Effector CD8-positive, alpha-beta T cell (primary cell): Measurements from ENCODE around the gene ZC3H12A.
A peak's percentile ranks its signal among the peaks of the same experiment; 100 is the strongest.

ENCODE experiments used
- DNase-seq: peaks from one replicate; lab custom pipeline; 2025; lab: John Stamatoyannopoulos, UW
- total RNA-seq, 4 experiments: gene quantifications; one replicate each; lab custom pipeline; 2026; lab: John Stamatoyannopoulos, UW

The ZC3H12A gene
- 102 to 204 (median 152) reads per million in 4 experiments for total RNA-seq

DNA sequence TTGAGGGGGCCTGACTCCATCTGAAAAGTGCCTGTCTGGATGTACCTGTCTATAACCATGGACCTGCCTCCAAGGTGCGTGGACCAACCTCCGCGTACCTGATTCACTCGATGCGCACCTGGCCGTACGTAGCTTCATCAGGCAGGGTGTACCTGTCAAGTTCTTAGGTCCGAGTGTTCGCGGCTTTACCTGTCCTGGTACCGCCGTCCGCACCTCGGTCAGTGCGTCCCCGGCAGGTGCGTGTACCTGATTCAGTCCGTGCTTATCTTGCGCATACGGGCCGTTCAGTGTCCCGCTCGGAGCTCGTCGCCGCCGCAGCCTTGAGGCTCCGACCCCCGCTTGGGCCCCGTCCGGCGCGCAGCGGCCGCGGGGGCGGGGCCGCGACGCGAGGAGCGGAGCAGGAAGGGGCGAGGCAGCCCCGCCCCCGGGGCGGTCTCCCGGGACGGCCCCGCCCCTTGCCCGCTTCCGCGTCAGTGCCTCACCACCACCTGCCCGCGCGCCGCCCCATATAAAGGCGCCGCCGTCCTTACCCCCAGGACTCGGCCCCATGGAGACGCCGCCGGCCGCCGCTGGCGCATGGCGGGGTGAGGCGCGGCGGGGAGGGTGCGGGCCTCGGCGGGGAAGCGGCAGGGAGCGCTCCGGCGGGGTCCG, at the start of gene ZC3H12A:
Gene ZC3H12A (plus strand): TSS at position 535 of the 651 bp plus-strand sequence. CDS start 917 bp downstream, outside the sequence.
- peak; percentile 89 for DNase-seq

- DNase-seq: no peak
Observed at GRCh38 chr1:37425221-37425620, 49.2 kb upstream of the ZC3H12A start.

DNA sequence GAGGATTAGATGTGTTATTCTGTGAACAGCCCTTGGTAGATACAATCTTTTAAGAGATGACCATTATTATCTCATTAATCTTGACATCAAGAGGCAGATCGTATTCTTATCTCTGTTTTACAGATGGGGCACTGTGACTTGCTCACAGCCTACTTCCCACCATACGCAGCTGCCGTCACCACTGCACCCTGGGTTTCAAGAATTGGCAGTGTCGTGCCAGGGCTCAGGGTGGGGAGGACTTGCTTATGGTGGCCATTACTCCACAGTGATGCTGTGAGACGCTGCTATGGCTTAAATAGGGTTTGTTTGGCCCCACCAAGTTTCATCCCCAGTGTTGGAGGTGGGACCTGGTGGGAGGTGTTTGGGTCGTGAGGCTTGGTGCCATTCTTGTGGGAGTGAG, 45.4 kb upstream of the ZC3H12A start:
- no peak for DNase-seq

DNA sequence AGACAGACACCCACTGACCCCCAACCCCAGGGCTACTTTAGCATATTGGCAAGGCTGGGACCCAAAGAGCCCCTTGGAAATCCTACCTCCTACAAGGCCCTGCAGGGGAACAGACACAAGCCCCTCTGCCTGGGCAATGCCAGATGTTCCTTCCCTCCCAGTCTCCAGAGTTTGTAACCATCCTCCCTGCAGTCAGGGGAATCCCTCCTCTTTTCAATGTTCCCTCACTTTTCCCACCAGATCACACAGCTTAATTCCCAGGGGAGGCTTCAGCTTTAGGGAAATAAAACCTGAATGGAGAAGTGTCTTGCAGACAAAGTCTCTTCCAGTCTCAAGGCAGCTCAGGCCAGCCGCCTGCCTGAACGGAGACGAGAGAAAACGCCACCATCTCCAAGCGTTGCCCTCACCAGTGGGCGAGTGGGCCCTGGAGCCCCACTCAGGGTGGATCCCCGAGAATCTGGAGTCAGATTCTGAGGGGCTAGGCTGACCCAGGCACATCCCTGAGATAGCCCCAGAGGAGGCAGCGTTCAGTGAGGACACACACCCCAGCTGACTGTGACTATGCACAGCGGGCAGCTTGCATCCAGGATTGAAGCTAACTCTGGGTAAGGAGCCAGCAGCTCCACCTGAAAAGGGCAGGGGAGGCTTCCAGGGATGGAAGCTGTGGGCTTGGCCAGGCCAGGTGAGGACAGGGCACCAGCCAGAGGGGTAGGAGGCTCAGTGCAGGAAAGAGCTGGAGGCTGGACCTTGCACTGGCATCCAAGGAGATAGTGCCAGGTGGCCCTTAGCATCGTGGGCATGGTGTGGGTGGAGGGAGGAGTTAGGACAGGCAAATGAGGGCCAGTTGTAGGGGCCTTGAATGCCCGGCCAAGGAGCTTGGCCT, 44.0 kb upstream of the ZC3H12A start:
- DNase-seq: no peak

DNA sequence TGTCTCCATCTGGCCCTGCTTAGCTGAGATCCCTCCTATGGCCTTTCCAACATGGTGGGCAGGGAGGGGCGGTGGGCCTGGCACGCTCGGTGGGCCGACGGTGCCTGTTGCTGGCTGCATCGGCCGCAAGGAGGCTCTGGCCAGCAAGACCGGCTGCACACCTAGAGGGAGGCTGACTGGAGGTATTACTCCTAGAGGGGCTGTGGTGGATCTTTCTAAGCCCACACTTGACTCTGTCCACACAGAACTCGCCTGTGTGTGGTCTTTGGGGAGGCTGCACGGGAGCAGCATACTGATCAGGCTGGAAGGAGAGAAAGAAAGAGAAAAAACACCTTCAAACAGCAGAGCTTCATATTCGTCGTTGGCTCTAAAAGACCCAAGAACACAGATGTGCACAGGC, 41.7 kb upstream of the ZC3H12A start:
- DNase-seq: no peak

DNA sequence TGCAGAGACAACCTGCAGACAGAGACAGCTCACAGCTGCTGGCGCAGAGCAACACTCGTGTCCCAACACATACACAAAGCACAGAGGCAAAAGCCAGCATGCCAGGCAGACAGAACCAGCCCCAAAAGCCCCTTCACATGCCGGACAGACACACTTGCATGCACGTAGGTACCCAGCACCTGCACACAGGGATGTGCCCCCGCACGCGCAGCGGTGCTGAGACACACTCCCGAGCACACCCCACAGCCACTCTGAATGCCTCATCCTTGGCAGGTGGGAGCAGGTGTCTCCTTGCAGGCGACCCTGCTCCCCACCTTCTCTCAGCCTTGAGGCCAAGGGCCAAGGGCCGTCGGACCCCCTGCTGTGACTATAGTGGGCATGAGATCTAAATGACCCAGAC, 41.2 kb upstream of the ZC3H12A start:
- no peak for DNase-seq

GRCh38 chr1:37434292-37435225, 39.8 kb upstream of the ZC3H12A start:
- DNase-seq: peak; percentile 49

DNA sequence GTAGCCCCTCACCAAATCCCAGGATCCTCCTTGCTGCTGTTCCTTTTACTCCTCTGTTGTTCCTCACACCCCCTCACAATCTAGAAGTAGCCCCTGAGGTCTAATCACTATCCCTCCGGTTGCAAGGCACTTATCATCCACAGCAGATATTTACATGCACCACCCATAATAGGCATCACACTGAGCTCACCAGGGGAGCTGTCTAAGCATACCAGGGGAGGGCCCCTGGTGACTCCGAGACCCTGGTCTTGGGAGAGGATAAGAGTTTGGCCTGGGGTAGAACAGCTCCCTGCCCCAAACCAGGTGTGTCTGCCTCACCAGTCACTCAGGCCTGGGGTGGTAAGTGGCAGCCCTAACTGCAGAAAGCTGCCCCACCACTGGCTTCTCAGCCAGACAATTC, 37.3 kb upstream of the ZC3H12A start:
- DNase-seq: no peak

DNA sequence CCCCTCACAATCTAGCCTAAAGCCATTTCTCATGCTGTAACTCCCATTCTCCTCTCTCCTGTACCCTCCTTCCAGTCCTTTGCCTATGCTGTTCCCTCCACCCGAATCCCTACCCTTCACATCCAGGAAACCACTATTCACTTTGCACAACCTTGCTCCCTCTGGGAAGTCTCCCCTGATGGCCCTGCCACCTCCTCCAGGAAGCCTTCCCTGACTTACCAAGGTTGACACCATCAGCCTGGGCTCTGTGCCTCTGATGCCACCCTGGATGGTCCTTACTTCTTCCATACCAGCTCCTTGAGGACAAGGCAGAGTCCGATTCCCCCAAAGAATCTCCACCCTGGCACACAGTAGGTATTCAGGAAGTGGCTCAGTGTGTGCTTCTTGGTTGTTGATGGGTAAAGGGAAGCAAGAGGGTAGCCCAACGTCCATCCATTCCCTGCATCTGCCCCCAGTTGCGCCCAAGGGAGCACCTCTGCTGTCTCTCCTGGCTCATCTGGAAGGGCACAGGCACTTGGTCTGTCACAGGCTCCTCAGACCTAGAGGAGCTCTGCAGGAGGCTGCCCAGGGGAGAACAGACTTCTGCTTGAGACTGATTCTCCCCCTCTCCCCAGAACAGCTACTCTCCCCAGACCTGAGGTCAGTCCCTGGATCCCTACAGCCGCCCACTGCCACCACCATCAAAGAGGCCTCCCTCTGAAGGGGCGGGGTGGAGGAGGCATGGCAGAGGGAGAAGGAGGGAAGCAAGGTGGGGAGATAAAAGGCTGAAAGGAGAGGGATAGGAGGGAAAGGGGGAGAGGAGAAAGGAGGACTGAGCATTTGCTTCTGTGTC, 36.1 kb upstream of the ZC3H12A start:
- DNase-seq: no peak

GRCh38 chr1:37438869-37439343, 35.5 kb upstream of the ZC3H12A start:
- DNase-seq: no peak

DNA sequence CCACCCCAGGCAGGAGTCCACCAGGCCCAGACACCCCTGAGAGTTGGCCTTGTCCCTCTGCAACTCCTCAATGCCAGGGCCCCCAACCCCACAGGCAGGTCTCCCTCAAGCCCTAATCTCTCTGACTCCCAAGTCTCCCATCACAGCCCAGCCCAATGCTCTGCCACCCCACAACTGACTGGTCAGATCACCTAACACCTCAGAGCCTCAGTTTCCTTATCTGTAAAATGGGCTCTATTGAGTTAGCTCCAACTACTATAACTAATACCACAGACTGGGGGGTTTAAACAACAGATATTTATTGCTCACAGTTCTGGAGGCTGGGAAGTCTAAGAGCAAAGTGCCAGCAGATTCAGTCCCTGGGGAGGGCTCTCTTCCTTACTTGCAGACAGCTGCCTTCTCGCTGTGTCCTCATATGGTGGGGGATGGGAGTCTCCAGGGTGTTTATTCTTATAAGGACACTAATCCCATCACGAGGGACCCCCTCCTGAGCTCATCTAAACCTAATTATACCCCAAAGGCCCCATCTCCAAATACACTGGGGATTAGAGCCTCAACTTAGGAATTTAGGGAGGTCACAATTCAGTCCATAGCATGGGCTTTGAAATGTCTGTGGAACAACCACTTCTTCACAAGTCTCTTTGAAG, 34.9 kb upstream of the ZC3H12A start:
- DNase-seq: no peak

- no peak for DNase-seq
Observed at GRCh38 chr1:37441490-37441889, 32.9 kb upstream of the ZC3H12A start.

- no peak for DNase-seq
Observed at GRCh38 chr1:37442139-37442538, 32.2 kb upstream of the ZC3H12A start.

DNA sequence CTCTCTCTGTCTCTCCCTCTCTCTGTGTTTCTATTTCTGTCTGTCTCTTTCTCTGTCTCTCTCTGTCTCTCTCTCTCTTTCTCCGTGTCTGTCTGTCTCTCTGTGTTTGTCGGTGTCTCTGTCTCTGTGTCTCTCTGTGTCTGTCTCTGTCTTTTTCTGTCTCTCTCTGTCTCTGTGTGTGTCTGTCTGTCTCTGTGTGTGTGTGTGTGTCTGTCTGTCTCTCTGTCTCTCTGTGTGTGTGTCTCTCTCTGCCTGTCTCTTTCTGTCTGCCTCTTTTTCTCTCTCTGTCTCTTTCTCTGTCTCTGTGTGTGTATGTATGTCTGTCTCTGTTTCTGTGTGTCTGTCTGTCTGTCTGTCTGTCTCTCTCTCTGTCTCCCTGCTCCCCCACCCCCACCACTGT, 31.7 kb upstream of the ZC3H12A start:
- no peak for DNase-seq

DNA sequence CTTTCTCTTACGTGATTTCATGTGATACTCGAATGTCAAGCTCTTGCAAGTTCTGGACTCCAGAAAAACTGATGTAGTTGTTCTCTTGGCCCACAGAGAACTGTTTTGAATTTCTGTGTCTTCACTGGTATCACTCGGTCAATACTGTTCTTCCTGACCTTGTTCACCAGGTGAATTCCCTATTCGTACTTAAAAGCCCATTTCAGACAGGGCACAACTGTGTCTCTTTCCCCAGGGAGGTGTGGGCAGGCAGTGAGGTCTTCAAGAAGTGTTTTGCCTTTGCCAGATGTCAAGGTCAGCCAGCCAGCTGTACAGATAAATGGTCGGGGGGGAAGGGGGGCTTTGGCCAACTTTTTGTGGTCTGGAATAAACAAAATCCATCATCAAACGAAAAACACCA, 27.5 kb upstream of the ZC3H12A start:
- no peak for DNase-seq

DNA sequence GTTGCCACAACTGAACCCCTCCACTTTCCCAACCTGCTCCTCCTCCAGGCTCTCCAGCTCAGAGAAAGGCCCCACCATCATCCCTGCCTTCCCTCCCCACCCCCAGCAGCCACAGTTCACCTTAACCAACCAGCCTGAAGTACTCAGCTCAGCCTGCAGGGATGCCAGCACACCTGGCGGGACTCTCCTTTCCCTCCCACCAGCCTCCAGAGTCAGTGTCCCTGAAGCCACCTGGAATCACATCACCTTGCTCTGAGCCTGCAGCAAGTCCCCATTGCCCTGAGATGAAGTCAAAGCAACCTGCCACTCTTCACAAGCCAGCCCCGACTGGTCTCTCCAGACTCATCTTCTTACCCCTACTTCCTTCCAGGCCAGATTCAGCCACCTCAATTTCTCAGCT, 26.2 kb upstream of the ZC3H12A start:
- DNase-seq: no peak

- no peak for DNase-seq
Observed at GRCh38 chr1:37448691-37449417, 25.5 kb upstream of the ZC3H12A start.

DNA sequence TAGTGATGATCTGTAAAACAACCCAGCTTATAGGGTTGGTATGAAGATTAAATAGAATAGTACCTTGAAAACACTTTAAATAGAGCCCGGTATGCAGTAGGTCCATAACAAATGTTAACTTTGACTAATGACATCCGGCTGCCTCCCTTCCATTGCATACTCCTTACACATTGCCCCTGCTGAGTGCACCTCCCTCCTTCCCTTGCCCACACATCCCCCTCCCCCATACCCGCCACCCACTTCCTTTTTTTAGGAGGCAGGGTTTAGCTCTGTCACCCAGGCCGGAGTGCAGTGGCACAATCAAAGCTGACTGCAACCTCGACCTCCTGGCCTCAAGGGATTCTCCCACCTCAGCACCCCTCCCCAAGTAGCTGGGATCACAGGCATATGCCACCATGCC, 24.4 kb upstream of the ZC3H12A start:
- DNase-seq: no peak

DNA sequence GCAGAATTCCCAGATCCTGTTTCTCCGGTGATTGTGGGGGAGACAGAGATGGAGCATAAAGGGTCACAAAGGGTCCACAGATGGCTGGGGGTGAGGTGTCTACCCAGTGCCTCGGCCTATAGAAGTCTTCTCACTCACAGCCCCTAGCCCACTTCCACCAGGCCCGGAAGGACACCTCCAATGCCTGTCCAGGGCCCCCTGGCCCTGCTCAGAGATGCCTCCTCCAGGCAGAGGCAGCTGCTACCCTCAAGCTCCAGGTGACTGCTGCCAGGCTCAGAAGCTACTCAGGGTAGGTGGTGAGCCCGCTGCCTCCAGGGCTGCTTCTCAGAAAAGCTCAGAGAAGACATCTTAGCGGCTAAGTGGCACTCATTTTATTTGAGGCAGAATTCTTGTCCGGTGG, 22.0 kb upstream of the ZC3H12A start:
- DNase-seq: no peak

- DNase-seq: no peak
Observed at GRCh38 chr1:37453647-37454046, 20.7 kb upstream of the ZC3H12A start.
